Liver (tissue), 9 donors: Measurements from ENCODE around the gene PRRG2. TPM values are rescaled to one million over a fixed set of nuclear protein-coding genes. Genes with fewer than 3 reads are reported as not detected.

Experiments used
- DNase-seq: peaks from one replicate; pipeline ENCODE4 v3.0.0-alpha.2; 2017; ENCODE audit warnings: low spot score
- H3K27ac ChIP-seq, 2 donors: one replicate each; pipeline ENCODE4 v1.7.0; 2013; ENCODE audit warnings: inconsistent platforms in 2 of 2, low read length in 2 of 2, control low read depth in 1 of 2, low read depth in 1 of 2, mild to moderate bottlenecking in 1 of 2
- H3K27me3 ChIP-seq, 4 donors: one replicate each; pipeline versions ENCODE4 v1.6.1 to v1.7.0; 2013; ENCODE audit warnings: low read length in 3 of 4, inconsistent platforms in 1 of 4, mild to moderate bottlenecking in 1 of 4, moderate library complexity in 1 of 4; ENCODE audit not compliant: control insufficient read depth in 4 of 4, insufficient read depth in 4 of 4
- H3K36me3 ChIP-seq, 4 donors: one replicate each; pipeline versions ENCODE4 v1.6.1 to v1.7.0; 2013; ENCODE audit warnings: low read length in 3 of 4, mild to moderate bottlenecking in 3 of 4, low read depth in 1 of 4, moderate library complexity in 1 of 4; ENCODE audit not compliant: control insufficient read depth in 4 of 4, insufficient read depth in 3 of 4
- H3K4me1 ChIP-seq, 4 donors: one replicate each; pipeline versions ENCODE4 v1.6.1 to v1.7.0; 2013; ENCODE audit warnings: low read length in 3 of 4, mild to moderate bottlenecking in 3 of 4, moderate library complexity in 1 of 4; ENCODE audit not compliant: control insufficient read depth in 4 of 4, insufficient read depth in 4 of 4
- H3K4me3 ChIP-seq, 3 donors: one replicate each; pipeline versions ENCODE4 v1.6.1 to v1.7.0; 2013; ENCODE audit warnings: low read length in 3 of 3, control low read depth in 1 of 3, low read depth in 1 of 3, mild to moderate bottlenecking in 1 of 3
- H3K9ac ChIP-seq, 2 donors: one replicate each; pipeline ENCODE4 v1.7.0; 2013; ENCODE audit warnings: low read length in 2 of 2, mild to moderate bottlenecking in 2 of 2, moderate library complexity in 2 of 2, control low read depth in 1 of 2, low read depth in 1 of 2
- H3K9me3 ChIP-seq, 4 donors: one replicate each; pipeline versions ENCODE4 v1.6.1 to v1.7.0; 2013; ENCODE audit warnings: low read length in 3 of 4; ENCODE audit not compliant: control insufficient read depth in 4 of 4
- ATF3 ChIP-seq: IDR thresholded peaks from 2 replicates; pipeline ENCODE4 v1.6.1; 2016; ENCODE audit warnings: antibody characterized with exemption
- CTCF ChIP-seq: fragments of 150-350 bp; IDR thresholded peaks from 2 replicates; pipeline ENCODE4 v1.5.1; 2017; ENCODE audit warnings: improper control_type of control experiment, low read depth, low read length; ENCODE audit not compliant: missing input control
- EGR1 ChIP-seq, 2 donors: IDR thresholded peaks; 2 replicates each; pipeline ENCODE4 v1.6.1; 2016 to 2018; ENCODE audit warnings: antibody characterized with exemption in 2 of 2, low read depth in 2 of 2
- FOXA1 ChIP-seq: IDR thresholded peaks from 2 replicates; pipeline ENCODE4 v1.6.1; 2016; ENCODE audit warnings: antibody characterized with exemption
- GABPA ChIP-seq, 2 donors: IDR thresholded peaks in 1 of 2; conservative IDR thresholded peaks in 1 of 2; 2 replicates each; pipeline ENCODE4 v1.6.1; 2016; ENCODE audit warnings: antibody characterized with exemption in 2 of 2, mild to moderate bottlenecking in 1 of 2, moderate library complexity in 1 of 2
- HNF4A ChIP-seq, 2 donors: conservative IDR thresholded peaks; 2 replicates each; pipeline ENCODE4 v1.6.1; 2016; ENCODE audit warnings: antibody characterized with exemption in 2 of 2, mild to moderate bottlenecking in 2 of 2
- HNF4G ChIP-seq: IDR thresholded peaks from 2 replicates; pipeline ENCODE4 v1.6.1; 2016; ENCODE audit warnings: antibody characterized with exemption
- JUND ChIP-seq, 2 donors: IDR thresholded peaks; 2 replicates each; pipeline ENCODE4 v1.6.1; 2016; ENCODE audit warnings: antibody characterized with exemption in 2 of 2
- MAX ChIP-seq: IDR thresholded peaks from 2 replicates; pipeline ENCODE4 v1.6.1; 2016; ENCODE audit warnings: antibody characterized with exemption
- NR2F2 ChIP-seq: IDR thresholded peaks from 2 replicates; pipeline ENCODE4 v1.6.1; 2016; ENCODE audit warnings: antibody characterized with exemption
- RAD21 ChIP-seq, 2 donors: IDR thresholded peaks; 2 replicates each; pipeline ENCODE4 v1.6.1; 2016; ENCODE audit warnings: antibody characterized with exemption in 2 of 2, mild to moderate bottlenecking in 2 of 2
- REST ChIP-seq: IDR thresholded peaks from 2 replicates; pipeline ENCODE4 v1.6.1; 2016; ENCODE audit warnings: antibody characterized with exemption, mild to moderate bottlenecking
- RXRA ChIP-seq, 2 donors: IDR thresholded peaks; 2 replicates each; pipeline ENCODE4 v1.6.1; 2017 to 2018; ENCODE audit warnings: antibody characterized with exemption in 2 of 2, mild to moderate bottlenecking in 1 of 2
- TAF1 ChIP-seq: conservative IDR thresholded peaks from 2 replicates; pipeline ENCODE4 v1.6.1; 2016; ENCODE audit warnings: antibody characterized with exemption, mild to moderate bottlenecking
- YY1 ChIP-seq: IDR thresholded peaks from 2 replicates; pipeline ENCODE4 v1.6.1; 2016; ENCODE audit warnings: antibody characterized with exemption, mild to moderate bottlenecking
- ZBTB33 ChIP-seq: IDR thresholded peaks from 2 replicates; pipeline ENCODE4 v1.6.1; 2016; ENCODE audit warnings: antibody characterized with exemption
- WGBS: extraction: QIAGEN DNeasy Blood & Tissue Kit; methylation state at CpG from one replicate; pipeline ENCODE4 v1.1.7; 2013; 5-methylcytosine and 5-hydroxymethylcytosine counted together
- polyA plus RNA-seq, 2 donors: library from polyadenylated mRNA; stranded (reverse) in 1 of 2; unstranded in 1 of 2; fragments of 200-250 nt in 1 of 2; fragments of >200 nt in 1 of 2; fragmentation: Nextera tagmentation in 1 of 2; extraction: Ambion mirVana in 1 of 2; gene quantifications; one replicate each; pipeline versions ENCODE4 v1.2.1 to v1.2.3, GENCODE V29; 2013 to 2015
- total RNA-seq, 2 donors: library from RNA; depleted of rRNA; stranded (reverse); fragments of >200 nt; gene quantifications; one replicate each; pipeline ENCODE4 v1.2.3, GENCODE V29; 2014
- donor health status: healthy.
- donor health status: healthy.
- donor health status: healthy.
- donor health status: healthy.
- donor health status: healthy.

Gene PRRG2
- total and polyA plus RNA-seq, 4 donors = 1.1 to 2.8 (median 2.1) TPM

- Histone ChIP-seq H3K9me3 (no peaks in the 10 kb centered on the region), H3K36me3 (peaks cover 2 to 36% (median 14%) of the 10 kb centered on the region in 4 donors), H3K27me3 (no peaks in the 10 kb centered on the region), H3K27ac (no peak overlapping the region), H3K9ac (no peak overlapping the region), H3K4me3 (no peak overlapping the region), H3K4me1 (no peaks in the 10 kb centered on the region)
- DNase-seq = no peak
- WGBS = 98% methylated on average over 23 of the region's 23 CpGs
- TF ChIP-seq FOXA1 = no peak
- TF ChIP-seq RAD21 (IDR thresholded peaks at IDR 0.05) = no peak
- TF ChIP-seq HNF4A (conservative IDR thresholded peaks at IDR 0.05) = no peak
- TF ChIP-seq EGR1 (IDR thresholded peaks at IDR 0.05; ENCODE audit: low read depth in 2 of 2) = no peak
- no peak for TF ChIP-seq REST
- no peak for TF ChIP-seq HNF4G
- no peak for TF ChIP-seq MAX
- TF ChIP-seq NR2F2 = no peak
- TF ChIP-seq CTCF = no peak
- TF ChIP-seq TAF1 = no peak
- no peak for TF ChIP-seq ZBTB33
- TF ChIP-seq RXRA (IDR thresholded peaks at IDR 0.05) = no peak
- no peak for TF ChIP-seq ATF3
- TF ChIP-seq YY1 = no peak
- no peak for TF ChIP-seq JUND (IDR thresholded peaks at IDR 0.05)
- TF ChIP-seq GABPA (IDR thresholded peaks at IDR 0.05 in 1 of 2, conservative IDR thresholded peaks at IDR 0.05 in 1 of 2) = no peak
These were observed 34.7 kb downstream of the PRRG2 start for GRCh38 chr19:49615861-49616260.

GRCh38 chr19:49616532-49616931 lies 35.4 kb downstream of the PRRG2 start:
- Histone ChIP-seq H3K4me1 (no peaks in the 10 kb centered on the region), H3K4me3 (no peak overlapping the region), H3K36me3 (peaks cover 6 to 38% (median 14%) of the 10 kb centered on the region in 4 donors), H3K27ac (no peak overlapping the region), H3K27me3 (no peaks in the 10 kb centered on the region), H3K9me3 (no peaks in the 10 kb centered on the region), H3K9ac (no peak overlapping the region)
- TF ChIP-seq REST (no peak), RXRA (IDR thresholded peaks at IDR 0.05) (no peak), CTCF (no peak), GABPA (IDR thresholded peaks at IDR 0.05 in 1 of 2, conservative IDR thresholded peaks at IDR 0.05 in 1 of 2) (no peak), MAX (no peak), JUND (IDR thresholded peaks at IDR 0.05) (no peak)
- 97% methylated on average over 7 of the region's 7 CpGs for WGBS
- no peak for DNase-seq
